DMS 273 (cell line): ENCODE measurements around the gene CSF2.
A peak's percentile ranks its signal among the peaks of the same experiment; 100 is the strongest.

Experiments used
- DNase-seq: peaks from one replicate; lab custom pipeline; 2025; ENCODE audit not compliant: unreplicated experiment; lab: John Stamatoyannopoulos, UW

CSF2 gene

DNA sequence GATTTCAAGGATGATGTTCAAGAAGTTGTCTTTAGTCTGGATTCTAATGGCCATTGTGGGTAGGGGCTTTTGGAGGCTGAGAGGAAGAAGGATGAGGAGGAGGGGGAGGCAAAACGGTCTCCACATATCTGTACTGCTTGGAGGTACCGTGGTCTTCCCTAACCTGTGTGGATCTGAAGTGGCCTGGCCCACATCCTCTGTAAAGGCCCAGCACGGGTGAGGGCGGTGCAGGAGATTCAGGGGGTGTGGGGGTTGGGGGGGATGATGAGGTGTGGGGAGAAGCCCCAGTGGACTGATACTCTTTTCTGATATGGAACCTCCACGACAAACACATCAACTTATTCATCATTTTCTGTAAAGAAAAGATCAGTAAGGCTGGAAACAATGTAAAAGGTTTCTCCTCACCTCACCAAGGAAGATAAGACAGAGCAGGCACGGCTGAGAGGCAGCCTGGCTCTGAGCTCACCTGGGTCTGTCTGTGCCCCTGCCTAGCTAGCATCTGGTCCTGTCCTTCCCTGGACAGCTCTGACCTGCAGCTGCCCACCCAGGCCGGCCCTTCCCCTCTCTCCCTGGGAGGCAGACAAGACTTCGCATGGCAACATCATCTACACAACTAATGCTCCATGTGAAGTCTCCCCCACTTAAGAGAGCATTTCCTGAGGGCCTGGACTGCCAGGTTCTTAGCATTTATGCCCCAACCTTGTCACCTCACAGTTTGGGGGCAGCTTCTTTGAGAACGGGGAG is 18.7 kb upstream of the CSF2 start:
- DNase-seq, result no peak

DNA sequence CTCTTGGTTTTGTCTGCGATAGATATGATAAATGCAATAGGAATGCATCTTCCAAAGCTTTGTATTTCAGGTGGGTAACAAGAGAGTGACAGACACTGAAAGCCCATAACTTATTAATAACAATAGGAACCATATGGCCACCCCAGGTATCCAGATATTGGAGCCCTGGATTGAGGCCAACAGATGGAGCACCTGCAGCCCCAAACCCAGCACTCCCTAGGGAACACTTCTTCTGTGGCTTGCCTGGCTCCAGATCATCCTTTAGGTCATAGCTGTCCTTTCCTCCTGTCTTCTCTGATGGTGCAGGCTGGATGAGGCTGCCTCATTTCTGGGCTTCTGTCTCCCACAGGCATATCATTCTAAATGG is 18.2 kb upstream of the CSF2 start:
- no peak for DNase-seq

DNA sequence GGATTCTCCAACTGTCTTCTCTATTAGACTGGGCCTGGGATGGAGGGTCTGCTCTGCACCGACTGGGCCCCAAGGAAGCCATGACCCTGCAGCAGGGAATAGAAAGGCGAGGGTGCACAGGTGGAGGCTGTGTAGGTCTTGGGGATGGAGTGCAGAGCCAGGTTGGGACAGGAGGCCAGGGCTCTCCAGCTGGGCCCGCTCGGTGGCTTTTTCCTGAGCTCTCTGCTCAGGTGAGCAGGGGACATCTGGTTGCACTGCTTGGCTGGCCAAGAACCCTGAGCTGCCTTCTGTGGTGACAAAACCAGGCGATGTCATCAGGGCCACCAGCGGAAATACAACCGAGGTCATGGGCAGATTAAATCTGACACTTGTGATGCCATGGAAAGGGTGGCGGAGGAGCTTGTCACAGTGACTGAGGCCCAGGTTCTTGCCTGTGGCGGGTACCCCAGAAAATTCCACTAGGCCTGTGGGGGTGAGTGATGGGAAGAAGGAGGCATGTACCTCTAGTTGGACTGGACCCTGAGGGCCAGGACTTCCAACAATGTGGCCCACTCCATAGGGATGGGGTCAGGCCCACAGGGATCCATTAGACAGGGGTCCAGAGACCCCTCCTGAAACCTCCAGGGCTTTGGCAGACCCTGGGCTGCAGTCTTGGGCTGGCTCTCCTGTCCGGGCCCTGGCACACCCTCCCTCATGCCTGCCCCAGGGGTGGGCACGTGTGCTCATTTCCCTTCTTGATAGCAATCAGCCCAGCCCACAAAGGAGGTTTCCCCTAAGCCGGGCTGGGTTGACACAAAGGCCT is 17.6 kb upstream of the CSF2 start:
- DNase-seq, result no peak

DNA sequence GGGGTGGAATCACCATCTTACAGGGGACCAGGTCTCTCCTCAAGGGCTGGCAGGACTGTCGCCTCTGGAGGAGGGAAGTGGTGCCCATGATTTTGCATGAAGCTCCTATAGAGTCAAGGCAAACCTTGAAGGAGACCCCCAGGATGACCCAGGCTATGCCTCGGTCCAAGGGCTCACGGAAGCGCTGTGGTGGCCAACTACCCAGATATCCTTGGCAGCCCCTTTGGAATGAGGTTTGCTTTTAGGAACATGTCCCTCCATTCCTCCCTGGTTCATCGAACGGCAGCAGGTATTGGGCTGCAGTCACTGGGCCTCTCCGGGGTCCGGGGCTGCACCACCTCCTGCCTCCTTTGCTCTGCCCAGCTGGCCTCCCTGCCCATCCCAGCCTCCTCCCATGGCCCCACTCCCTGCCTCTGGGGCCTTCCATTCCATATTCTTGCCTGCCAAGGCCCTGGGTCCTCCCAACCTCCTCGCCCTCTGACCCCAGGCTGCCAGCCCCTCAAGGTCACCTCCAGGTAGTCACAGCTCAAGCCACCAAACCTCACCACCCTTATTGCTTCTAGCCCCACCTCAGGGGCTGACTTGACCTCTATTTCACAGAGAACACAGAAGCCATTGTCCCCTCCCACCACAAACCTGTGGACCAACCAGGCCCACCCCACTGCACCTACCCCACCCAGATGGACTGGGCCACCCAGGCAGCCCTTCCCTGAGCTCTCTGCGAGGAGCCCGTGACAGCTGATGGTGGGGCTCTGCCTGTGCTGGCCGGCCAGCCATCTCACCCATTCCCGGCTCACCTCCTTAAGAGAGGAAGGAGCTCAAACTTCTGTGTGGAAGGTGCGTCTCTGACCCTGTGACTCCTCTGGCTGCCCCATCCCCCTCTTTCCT is 16.7 kb upstream of the CSF2 start:
- DNase-seq, result no peak

DNA sequence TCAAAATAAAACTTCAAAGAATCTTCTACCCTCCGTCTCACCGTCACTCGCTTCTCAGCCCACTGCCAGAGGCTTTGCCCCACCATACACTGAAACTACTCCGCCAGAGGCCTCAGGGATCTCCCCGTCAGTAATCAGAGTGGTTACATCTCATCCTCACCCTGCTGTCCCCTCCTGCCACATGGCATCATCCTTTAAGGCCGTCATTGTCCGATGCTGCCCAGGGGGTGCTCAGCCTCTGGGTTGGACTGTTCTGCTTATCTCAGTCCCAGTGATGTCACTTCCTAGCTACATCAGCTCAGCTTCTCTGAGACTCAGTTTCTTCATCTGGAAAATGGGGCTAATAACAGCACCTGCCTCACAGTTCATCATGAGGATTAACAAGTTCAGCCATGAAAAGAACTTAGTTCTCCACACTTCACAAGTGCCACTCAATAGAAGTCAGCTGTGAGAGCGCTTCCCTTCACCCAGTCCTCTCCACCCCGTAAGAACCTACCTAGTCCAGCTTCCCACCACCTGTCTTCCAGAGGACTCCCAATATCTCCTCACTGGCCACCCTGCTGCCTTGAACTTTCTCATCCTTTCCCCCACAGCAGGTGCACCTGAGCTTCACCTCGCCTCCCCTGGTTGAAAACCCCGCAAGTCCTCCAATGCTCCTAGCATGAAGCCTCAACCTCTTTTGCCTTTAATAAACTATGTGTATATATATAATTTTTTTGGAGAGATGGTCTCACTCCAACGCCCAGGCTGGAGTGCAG is 15.9 kb upstream of the CSF2 start:
- no peak for DNase-seq

DNA sequence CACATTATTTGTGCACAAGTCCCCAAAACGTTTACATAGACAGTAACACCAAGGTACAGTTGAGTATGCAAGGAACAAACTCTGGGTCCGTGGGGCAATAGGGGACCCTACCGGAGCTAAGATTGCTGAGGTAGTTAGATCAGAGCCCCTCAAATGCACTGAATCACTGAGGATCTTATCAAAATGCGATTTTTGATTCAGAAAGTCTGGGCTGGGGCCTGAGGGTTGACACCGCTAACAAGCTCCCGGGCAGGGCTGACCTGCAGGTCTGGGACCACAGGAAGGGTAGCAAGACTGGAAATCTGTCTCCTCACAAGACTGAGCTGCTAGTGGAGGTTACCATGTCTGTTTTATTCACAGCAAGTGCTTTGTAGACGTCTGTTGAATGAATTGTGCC is 14.9 kb upstream of the CSF2 start:
- DNase-seq, result no peak

DNA sequence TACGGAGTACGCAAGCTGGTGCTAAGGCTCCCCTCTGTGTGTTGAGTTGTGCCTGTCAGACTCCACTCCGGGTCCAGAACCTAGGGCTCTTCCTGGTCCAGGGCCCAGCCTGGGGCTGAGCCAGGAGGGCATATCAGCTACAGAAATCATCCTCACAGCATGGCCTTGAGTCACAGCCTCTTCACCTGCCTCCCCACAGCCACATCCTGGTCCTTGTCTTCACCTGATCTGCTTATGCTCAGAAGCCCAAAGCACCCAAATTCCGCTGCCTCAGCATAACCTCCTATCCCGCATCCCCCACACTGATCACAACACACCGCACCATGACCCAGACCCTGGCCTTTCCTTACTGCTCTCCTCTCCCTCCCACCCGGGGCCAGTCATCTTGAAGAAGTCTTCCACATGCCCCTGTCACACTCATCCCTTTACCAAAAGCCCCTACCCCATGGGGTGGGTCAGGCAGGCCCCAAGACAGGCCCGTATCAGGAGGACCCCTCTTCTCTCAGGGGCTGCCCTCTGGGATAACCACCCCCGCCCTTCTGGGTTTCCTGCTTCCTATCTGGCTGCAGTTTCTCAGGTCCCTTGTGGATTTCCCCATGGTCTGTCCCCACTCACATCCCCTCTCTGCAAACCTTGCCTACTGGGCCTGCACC is 14.4 kb upstream of the CSF2 start:
- no peak for DNase-seq

DNA sequence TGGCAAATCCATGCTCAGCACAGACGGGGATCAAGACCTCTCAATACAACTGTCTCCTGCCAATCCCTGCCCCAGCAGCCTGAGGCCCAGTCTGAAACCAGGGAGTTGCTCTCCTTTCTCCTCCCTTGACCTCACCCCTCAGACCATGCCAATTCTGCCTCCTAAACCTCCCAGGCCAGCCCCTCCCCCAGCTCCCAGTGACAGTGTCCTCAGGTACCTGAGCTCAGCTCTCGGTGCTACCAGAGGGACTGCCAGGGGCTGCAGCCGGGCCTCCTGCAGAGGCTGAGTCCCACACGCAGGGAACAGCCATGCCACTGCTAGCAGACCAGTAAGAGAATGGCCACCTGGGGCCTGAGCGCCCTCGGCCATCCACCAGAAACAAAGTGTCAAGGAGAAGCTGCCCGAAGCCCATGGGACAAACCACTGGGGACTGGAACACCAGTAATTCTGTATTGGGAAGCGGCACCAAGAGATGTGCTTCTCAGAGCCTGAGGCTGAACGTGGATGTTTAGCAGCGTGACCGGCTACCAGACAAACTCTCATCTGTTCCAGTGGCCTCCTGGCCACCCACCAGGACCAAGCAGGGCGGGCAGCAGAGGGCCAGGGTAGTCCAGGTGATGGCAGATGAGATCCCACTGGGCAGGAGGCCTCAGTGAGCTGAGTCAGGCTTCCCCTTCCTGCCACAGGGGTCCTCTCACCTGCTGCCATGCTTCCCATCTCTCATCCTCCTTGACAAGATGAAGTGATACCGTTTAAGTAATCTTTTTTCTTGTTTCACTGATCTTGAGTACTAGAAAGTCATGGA is 13.7 kb upstream of the CSF2 start:
- DNase-seq, result no peak

DNA sequence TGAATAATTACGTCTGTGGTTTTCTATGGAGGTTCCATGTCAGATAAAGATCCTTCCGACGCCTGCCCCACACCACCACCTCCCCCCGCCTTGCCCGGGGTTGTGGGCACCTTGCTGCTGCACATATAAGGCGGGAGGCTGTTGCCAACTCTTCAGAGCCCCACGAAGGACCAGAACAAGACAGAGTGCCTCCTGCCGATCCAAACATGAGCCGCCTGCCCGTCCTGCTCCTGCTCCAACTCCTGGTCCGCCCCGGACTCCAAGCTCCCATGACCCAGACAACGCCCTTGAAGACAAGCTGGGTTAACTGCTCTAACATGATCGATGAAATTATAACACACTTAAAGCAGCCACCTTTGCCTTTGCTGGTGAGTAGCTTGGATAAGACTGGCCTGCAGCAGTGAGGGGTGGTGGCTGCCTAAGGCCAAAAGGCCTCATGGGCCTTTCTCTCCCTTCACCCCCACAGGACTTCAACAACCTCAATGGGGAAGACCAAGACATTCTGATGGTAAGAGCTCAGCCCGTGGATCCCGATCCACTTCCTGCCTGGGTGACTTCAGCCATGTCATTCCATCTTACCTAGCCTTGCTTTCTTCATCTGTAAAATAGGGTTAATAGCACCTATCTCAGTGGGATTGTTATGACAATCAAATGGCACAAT is 13.0 kb upstream of the CSF2 start, which contains the start of gene IL3:
Gene IL3 (plus strand): TSS at position 155 of the 661 bp plus-strand sequence. CDS start 52 bp downstream, at position 207.
- no peak for DNase-seq

DNA sequence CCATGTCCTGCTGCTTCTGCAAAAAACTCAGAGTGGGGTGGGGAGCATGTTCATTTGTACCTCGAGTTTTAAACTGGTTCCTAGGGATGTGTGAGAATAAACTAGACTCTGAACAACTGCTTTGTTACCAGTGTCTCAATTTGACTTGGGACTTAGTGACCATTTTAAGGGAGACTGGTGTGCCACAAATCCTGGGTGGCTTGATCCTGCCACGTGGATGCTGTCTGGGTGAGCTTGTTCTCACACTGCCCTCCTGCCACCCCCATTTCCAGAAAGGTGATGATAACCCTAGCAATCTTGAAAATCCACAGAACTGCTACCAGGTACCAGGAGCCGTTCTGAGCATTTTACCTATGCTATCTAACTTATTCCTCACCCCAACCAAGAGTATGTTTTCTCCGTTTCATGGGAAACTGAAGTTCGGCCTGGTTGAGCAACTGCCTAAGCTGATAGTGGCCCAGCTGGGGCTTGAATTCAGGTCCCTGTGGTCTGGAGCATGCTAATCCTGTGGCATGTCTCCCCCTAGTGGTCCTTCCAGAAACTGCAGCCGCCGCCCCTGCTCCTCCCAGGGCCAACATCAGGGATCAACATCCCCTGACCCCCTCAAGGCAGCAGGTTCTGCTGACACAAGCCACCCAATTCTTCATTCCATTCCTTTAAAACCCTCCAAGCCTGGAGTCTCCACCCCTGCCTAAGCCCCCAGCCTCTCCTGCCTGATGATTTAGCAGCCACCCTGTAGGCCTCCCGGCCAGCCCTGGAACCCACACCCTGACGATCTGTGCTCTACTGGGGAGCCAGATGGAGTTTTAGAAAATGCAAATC is 10.3 kb upstream of the CSF2 start:
- peak; percentile 82 for DNase-seq

DNA sequence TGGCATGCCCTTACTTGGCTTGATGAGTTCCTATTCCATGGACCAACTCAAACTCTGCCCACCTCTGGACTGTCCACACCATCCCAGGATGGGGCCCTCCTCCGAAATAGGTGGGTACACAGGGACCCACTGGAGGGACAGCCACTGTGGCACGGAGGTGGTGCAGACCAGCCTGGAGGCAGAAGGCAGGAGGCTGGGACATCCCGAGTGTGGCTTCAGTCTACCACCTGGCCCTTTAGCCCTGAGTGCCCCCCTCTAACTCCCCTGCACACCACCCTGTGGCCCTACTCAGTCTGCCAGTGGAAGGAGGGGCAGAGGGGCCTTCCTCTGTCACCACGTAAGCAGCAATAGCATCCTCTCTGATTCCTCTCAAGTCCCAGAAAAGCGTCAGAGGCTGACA is 9.4 kb upstream of the CSF2 start:
- no peak for DNase-seq

DNA sequence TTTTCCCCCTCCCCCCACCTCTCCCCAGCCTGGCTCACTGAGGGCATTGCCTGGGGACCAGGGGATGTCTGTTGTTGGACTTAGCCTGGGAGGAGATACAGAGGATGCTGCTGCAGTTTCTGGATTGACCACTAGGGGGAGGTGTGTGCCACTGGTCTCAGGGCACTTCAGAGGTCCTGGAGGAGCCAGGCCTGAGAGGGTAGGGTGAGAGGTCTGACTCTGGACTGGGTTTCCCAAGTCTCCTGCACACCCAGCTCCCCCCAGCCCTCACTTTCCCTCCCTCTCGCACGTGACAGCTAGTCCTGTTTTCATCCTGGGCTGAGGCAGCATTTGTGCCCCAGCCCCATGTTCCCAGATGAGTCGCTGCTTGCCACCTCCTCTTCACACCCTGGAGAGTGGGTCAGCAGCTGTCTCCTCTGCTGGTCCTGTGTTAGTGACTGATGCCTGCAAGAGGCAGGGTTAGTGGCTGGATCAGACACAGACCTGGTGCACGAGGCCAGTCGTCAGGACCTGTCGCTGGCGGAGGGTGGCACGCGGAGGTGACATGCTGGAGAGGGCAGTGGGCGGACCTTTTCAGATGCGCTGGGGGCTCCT is 8.8 kb upstream of the CSF2 start:
- peak; percentile 89 for DNase-seq

DNA sequence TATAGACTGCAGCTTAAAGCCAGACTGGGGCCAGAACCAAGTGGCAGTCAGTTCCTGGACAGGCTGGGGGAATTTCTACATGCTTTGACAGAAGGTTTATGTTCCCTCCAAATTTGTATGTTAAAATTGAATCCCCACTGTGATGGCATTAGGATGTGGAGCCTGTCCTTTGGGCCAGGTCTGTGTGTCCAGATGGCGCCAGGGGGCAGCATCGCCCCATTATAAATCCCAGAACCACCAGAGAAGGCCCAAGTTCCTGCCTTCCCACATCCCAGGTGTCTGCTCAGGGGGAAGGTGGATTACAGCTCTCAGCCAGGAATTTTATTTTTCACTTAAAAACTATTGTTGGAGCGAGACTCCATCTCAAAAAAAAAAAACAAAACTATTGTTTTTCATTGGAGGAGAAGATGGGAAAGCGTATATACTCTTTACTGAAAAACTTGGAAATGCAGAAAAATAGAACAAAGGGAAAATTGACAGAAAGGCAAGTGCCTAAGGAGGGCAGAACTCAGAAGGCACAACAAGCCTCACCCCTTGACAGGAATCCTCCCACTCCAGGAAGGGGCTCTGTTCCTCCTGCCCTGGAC is 8.1 kb upstream of the CSF2 start:
- peak; percentile 91 for DNase-seq

DNA sequence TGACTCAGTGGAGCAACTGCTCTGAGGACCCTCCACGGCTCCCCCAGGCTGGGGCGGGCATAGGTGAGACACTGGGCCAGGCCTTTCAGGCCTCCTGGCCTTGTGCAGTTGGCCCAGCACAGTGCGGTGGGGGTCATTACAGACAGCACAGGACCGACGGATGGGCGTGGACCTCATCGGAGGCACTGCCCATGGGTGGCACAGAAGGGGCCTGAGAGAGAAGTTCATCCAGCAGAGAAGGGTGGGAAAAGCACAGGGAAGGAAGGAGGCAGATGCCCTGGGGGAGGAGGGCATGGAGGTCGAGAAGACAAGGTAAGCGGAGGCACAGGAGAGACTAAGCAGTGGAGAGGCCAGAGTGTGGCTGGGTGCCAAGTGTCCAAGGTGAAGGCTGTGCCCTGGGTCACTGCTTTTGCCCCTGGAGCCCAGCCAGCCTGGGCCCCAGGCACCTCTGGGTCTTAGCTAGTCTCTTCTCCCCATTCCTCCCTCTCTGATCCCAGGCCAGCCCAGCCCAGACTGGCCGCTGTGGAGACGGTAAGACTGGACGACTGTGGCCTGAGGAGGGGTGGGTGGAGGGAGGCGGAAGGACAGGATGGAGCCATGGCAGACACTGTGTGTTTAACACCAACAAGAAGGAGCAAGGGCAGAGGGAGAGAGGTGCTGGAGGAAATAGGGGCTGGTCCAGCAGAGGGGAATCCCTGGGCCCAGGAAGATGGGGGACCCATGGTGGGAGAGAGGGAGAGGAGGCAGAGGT is 7.5 kb upstream of the CSF2 start:
- no peak for DNase-seq

DNA sequence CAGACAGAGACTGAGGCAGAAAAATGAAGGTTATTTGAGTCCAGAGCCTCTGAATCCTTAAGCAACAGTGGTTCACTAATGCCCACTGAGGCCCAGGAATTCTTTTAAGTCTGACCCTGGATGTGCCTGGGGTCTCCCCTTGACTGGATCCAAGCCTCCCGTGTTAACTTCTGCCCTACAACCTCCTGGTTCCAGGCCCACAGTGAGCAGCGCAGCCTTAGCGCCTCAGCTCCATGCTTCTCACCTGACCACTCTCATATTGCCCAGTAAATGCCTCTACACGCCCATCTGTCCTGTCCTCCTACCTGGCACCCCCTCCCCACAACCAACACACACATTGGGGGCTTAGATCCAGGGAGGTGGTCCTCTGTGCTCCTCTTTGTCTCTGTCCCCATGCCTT is 6.7 kb upstream of the CSF2 start:
- DNase-seq, result no peak

DNA sequence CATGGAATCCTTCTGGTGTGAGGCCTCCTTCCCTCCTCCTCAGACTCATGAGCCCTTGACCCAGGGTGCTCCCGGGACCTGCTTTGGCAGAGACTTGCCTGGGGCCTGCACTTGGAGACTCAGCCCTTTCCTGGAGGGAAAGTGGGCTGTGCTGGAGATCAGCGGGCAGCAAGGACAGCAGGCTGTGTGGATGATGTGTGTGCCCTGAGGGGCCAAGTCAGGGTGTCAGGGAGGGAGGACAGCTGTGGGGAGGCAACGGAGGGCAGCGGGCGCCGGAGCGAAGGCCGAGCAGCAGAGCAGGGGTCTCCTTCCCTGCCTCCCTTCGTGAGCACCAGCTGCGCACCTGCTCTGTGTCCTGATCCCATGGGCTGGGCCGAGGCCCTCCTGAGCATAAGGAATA is 6.1 kb upstream of the CSF2 start:
- no peak for DNase-seq
